HT1080 (cell line): ENCODE data around the gene ZNF688. TPM values are rescaled to one million over a fixed set of nuclear protein-coding genes. Genes with fewer than 3 reads are reported as not detected.
"Not testable (repeated sequence)": the region's sequence is repeated elsewhere in the genome, so short reads cannot be mapped to it uniquely, and the experiment has no call there.

Experiments used
- DNase-seq: peaks from one replicate; pipeline ENCODE4 v3.0.0-alpha.2; 2015; ENCODE audit warnings: low read depth
- total RNA-seq: library from RNA; depleted of rRNA; stranded (reverse); fragments of >200 nt; shearing (Covaris generic); gene quantifications from 2 replicates; pipeline ENCODE4 v1.2.3, GENCODE V29; 2014

The ZNF688 gene
- total RNA-seq, 1 experiment from 2014 or later, result 7.2 TPM

- DNase-seq, result no peak
Observed at GRCh38 chr16:30535106-30535776, 36.3 kb downstream of the ZNF688 start.

GRCh38 chr16:30534368-30535105 is 37.0 kb downstream of the ZNF688 start, which contains the start of gene ZNF747:
TSS of gene ZNF747 (minus strand) at chr16:30534858. CDS start at chr16:30534679, 179 bp downstream.
- DNase-seq, result peak; percentile 73

GRCh38 chr16:30533748-30534367 is 37.7 kb downstream of the ZNF688 start:
- DNase-seq, result peak; percentile 11

- DNase-seq, result no peak
Observed at GRCh38 chr16:30533146-30533522, 38.4 kb downstream of the ZNF688 start.

- no peak for DNase-seq
Observed at GRCh38 chr16:30532285-30533145, 39.0 kb downstream of the ZNF688 start.

- DNase-seq, result no peak
Observed at GRCh38 chr16:30530163-30531037, 41.1 kb downstream of the ZNF688 start.

GRCh38 chr16:30528799-30529457 is 42.6 kb downstream of the ZNF688 start:
- no peak for DNase-seq

GRCh38 chr16:30527635-30528178 is 43.8 kb downstream of the ZNF688 start:
- no peak for DNase-seq

GRCh38 chr16:30526823-30527634 is 44.5 kb downstream of the ZNF688 start:
- DNase-seq, result peak; percentile 98

GRCh38 chr16:30526137-30526822 is 45.2 kb downstream of the ZNF688 start, which contains the start of gene ZNF768:
TSS of gene ZNF768 (minus strand) at chr16:30526566. CDS start at chr16:30526413, 153 bp downstream.
- peak; percentile 17 for DNase-seq

- no peak for DNase-seq
Observed at GRCh38 chr16:30525844-30526136, 45.7 kb downstream of the ZNF688 start.

- no peak for DNase-seq
Observed at GRCh38 chr16:30524575-30525568, 46.6 kb downstream of the ZNF688 start.

- no peak for DNase-seq
Observed at GRCh38 chr16:30523768-30524574, 47.5 kb downstream of the ZNF688 start.

GRCh38 chr16:30522702-30523463 is 48.6 kb downstream of the ZNF688 start:
- DNase-seq, result not testable (repeated sequence)
